Mesendoderm (in vitro differentiated cells): ENCODE data around the gene ERC2.

Experiments
- DNase-seq: peaks from one replicate; pipeline ENCODE4 v3.0.0; 2013
- H2AK5ac ChIP-seq: 2 replicates; pipeline ENCODE4 v1.6.1; 2013; ENCODE audit warnings: low read length, inconsistent platforms
- H2BK120ac ChIP-seq: 2 replicates; pipeline ENCODE4 v1.6.1; 2013; ENCODE audit warnings: low read depth, mild to moderate bottlenecking, low read length, moderate library complexity, mixed read lengths
- H2BK15ac ChIP-seq: replicated peaks from 2 replicates; pipeline ENCODE4 v1.6.1; 2013; ENCODE audit warnings: low read depth, mild to moderate bottlenecking, moderate library complexity
- H2BK5ac ChIP-seq: 2 replicates; pipeline ENCODE4 v1.6.1; 2013; ENCODE audit warnings: low read length, inconsistent platforms
- H3K18ac ChIP-seq: 2 replicates; pipeline ENCODE4 v1.6.1; 2013; ENCODE audit warnings: mild to moderate bottlenecking, low read length, mixed read lengths
- H3K23ac ChIP-seq: one replicate; pipeline ENCODE4 v1.6.1; 2013; ENCODE audit warnings: low read length
- H3K27ac ChIP-seq: 2 replicates; pipeline ENCODE4 v1.5.1; 2013; ENCODE audit warnings: low read depth, mild to moderate bottlenecking, inconsistent platforms, low read length, moderate library complexity
- H3K27me3 ChIP-seq: 2 replicates; pipeline ENCODE4 v1.6.1; 2013; ENCODE audit warnings: low read length, control low read depth, mild to moderate bottlenecking, inconsistent platforms; ENCODE audit not compliant: insufficient read depth, poor library complexity
- H3K36me3 ChIP-seq: 2 replicates; pipeline ENCODE4 v1.6.1; 2013; ENCODE audit warnings: low read length, inconsistent platforms; ENCODE audit not compliant: control insufficient read depth, insufficient read depth
- H3K4ac ChIP-seq: one replicate; pipeline ENCODE4 v1.6.1; 2013; ENCODE audit warnings: low read depth, mild to moderate bottlenecking, low read length, moderate library complexity
- H3K4me1 ChIP-seq: 2 replicates; pipeline ENCODE4 v1.6.1; 2013; ENCODE audit warnings: low read depth, low read length, inconsistent platforms; ENCODE audit not compliant: control insufficient read depth
- H3K4me2 ChIP-seq: 2 replicates; pipeline ENCODE4 v1.6.1; 2013; ENCODE audit warnings: low read length
- H3K4me3 ChIP-seq: 2 replicates; pipeline ENCODE4 v1.5.1; 2013; ENCODE audit warnings: mild to moderate bottlenecking, low read length
- H3K56ac ChIP-seq: one replicate; pipeline ENCODE4 v1.6.1; 2013; ENCODE audit warnings: low read length
- H3K79me1 ChIP-seq: 2 replicates; pipeline ENCODE4 v1.6.1; 2013; ENCODE audit warnings: low read length, inconsistent platforms
- H3K79me2 ChIP-seq: 2 replicates; pipeline ENCODE4 v1.6.1; 2013; ENCODE audit warnings: mild to moderate bottlenecking, low read length; ENCODE audit not compliant: control insufficient read depth, insufficient read depth
- H3K9ac ChIP-seq: 2 replicates; pipeline ENCODE4 v1.6.1; 2013; ENCODE audit warnings: low read length, inconsistent platforms
- H4K5ac ChIP-seq: one replicate; pipeline ENCODE4 v1.6.1; 2013; ENCODE audit warnings: low read length
- H4K8ac ChIP-seq: one replicate; pipeline ENCODE4 v1.6.1; 2013; ENCODE audit warnings: low read depth, mild to moderate bottlenecking, control low read depth, low read length, moderate library complexity
- WGBS: extraction: QIAGEN DNeasy Blood & Tissue Kit; methylation state at CpG from one replicate; pipeline ENCODE4 v1.1.7; 2013; ENCODE audit warnings: low lambda C conversion rate, missing lambda C conversion rate; ENCODE audit not compliant: insufficient coverage; ENCODE audit errors: extremely low coverage; 5-methylcytosine and 5-hydroxymethylcytosine counted together

ERC2 gene

DNA sequence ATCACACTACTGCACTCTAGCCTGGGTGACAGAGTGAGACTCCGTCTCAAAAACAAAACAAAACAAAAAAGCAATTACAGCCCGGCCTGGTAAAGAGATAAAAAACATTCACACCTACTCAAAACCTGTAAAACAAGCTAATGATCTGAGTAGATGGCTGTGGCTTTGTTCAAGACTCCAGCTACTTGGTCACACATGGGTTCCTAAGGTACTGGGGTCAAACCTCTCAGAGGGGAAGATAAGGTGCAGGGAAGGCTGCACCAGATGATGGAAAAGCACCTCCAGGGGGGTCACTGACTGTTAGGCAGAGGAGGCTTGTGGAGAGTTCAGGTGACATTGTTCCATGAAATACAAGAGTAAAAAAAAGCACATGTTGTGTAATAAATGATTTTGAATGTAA is 531.0 kb downstream of the ERC2 start:
- Histone ChIP-seq H2BK15ac (no peak overlapping the region), H4K5ac (no peak overlapping the region), H3K18ac (no peak overlapping the region), H3K4ac (no peak overlapping the region), H4K8ac (no peak overlapping the region), H2BK5ac (no peak overlapping the region), H3K9ac (no peak overlapping the region), H3K79me1 (no peaks in the 10 kb centered on the region), H3K56ac (no peak overlapping the region), H3K36me3 (no peaks in the 10 kb centered on the region), H3K79me2 (no peaks in the 10 kb centered on the region), H3K23ac (no peak overlapping the region), H2AK5ac (no peak overlapping the region), H2BK120ac (no peak overlapping the region), H3K27ac (no peak overlapping the region), H3K4me2 (no peak overlapping the region), H3K27me3 (no peaks in the 10 kb centered on the region), H3K4me1 (no peaks in the 10 kb centered on the region), H3K4me3 (no peak overlapping the region)
- no CpG with 5 or more reads among the region's 2 CpGs for WGBS
- peak; percentile 84 for DNase-seq

GRCh38 chr3:55936549-55937052 is 531.7 kb downstream of the ERC2 start:
- no peak overlapping the region for H3K4me2 ChIP-seq
- H3K23ac ChIP-seq = no peak overlapping the region
- H2BK15ac ChIP-seq = no peak overlapping the region
- H4K8ac ChIP-seq = no peak overlapping the region
- H3K27ac ChIP-seq = no peak overlapping the region
- H3K4me3 ChIP-seq = no peak overlapping the region
- H2AK5ac ChIP-seq = no peak overlapping the region
- H3K79me1 ChIP-seq = no peaks in the 10 kb centered on the region
- no peaks in the 10 kb centered on the region for H3K36me3 ChIP-seq
- no peaks in the 10 kb centered on the region for H3K4me1 ChIP-seq
- no peak overlapping the region for H2BK5ac ChIP-seq
- H2BK120ac ChIP-seq = no peak overlapping the region
- H3K4ac ChIP-seq = no peak overlapping the region
- no CpG with 5 or more reads among the region's 6 CpGs for WGBS
- no peak overlapping the region for H4K5ac ChIP-seq
- H3K56ac ChIP-seq = no peak overlapping the region
- H3K18ac ChIP-seq = no peak overlapping the region
- H3K9ac ChIP-seq = no peak overlapping the region
- no peaks in the 10 kb centered on the region for H3K79me2 ChIP-seq
- DNase-seq = peak; percentile 27
- H3K27me3 ChIP-seq = no peaks in the 10 kb centered on the region

- Histone ChIP-seq H2BK15ac (no peak overlapping the region), H2AK5ac (no peak overlapping the region), H3K9ac (no peak overlapping the region), H3K27ac (no peak overlapping the region), H3K4me2 (no peak overlapping the region), H3K79me2 (no peaks in the 10 kb centered on the region), H3K4ac (no peak overlapping the region), H2BK5ac (no peak overlapping the region), H3K4me1 (no peaks in the 10 kb centered on the region), H3K56ac (no peak overlapping the region), H4K8ac (no peak overlapping the region), H3K36me3 (no peaks in the 10 kb centered on the region), H2BK120ac (no peak overlapping the region), H3K4me3 (no peak overlapping the region), H3K27me3 (no peaks in the 10 kb centered on the region), H3K23ac (no peak overlapping the region), H3K18ac (no peak overlapping the region), H4K5ac (no peak overlapping the region), H3K79me1 (no peaks in the 10 kb centered on the region)
- DNase-seq = no peak
- no CpG with 5 or more reads among the region's 4 CpGs for WGBS
These were observed 533.0 kb downstream of the ERC2 start for GRCh38 chr3:55935241-55935640.

DNA sequence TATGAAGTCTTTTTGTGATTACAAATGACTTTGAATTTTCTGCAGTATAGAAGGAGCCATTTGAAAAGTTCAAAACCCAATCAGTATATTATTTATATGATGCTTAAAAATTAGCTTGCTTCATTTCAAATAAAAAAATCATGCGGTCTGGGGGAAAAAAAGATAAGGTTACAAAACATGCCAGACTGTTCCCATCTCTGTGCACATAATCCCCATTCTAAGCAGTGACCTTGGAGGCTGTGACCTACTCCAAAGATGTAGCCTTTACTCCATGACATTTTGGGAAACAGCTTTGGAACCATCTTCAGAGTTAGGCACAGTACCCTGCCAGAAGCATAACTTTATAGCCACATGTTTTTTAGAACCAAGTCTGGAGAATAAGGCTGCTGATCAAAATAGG is 533.5 kb downstream of the ERC2 start:
- no peak overlapping the region for H3K4me3 ChIP-seq
- H2BK5ac ChIP-seq = no peak overlapping the region
- H3K79me1 ChIP-seq = no peaks in the 10 kb centered on the region
- H3K27ac ChIP-seq = no peak overlapping the region
- H3K4me1 ChIP-seq = no peaks in the 10 kb centered on the region
- no peak overlapping the region for H2BK120ac ChIP-seq
- no peak overlapping the region for H3K56ac ChIP-seq
- H3K9ac ChIP-seq = no peak overlapping the region
- no peak overlapping the region for H3K23ac ChIP-seq
- H3K4me2 ChIP-seq = no peak overlapping the region
- H3K4ac ChIP-seq = no peak overlapping the region
- no peak overlapping the region for H3K18ac ChIP-seq
- no peaks in the 10 kb centered on the region for H3K36me3 ChIP-seq
- no peak for DNase-seq
- WGBS = no CpG with 5 or more reads among the region's 1 CpG
- no peak overlapping the region for H4K5ac ChIP-seq
- H2AK5ac ChIP-seq = no peak overlapping the region
- no peaks in the 10 kb centered on the region for H3K79me2 ChIP-seq
- H2BK15ac ChIP-seq = no peak overlapping the region
- no peak overlapping the region for H4K8ac ChIP-seq
- no peaks in the 10 kb centered on the region for H3K27me3 ChIP-seq

DNA sequence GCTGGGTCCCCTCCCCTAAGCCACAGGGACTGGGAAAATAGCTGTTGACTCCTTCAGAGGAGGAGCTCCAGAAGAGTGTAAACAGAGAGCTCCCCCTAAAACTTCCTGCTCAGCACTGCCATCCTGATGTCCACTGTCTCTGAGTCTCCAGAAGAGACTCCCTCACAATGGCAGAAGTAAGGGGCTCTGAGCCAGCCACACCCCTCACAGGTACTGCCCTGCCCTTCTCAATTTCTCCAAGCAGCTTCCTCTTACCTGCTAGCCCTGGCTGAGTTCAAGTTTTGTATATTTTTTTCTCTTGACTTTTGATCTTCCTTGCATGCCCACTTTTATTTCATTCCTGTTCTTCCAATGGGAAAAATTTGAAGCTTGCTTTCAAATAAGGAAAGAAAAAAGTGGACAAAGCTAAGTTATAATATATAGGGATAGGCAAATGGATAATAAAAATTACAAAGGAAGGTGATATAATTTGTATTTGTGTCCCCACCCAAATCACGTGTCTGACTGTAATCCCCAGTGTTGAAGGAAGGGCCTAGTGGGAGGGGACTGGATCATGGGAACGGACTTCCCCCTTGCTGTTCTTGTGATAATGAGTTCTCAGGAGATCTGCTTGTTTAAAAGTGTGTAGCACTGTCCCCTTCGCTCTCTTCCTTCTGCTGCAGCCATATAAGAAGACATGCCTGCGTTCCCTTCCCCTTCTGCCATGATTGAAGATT is 539.0 kb downstream of the ERC2 start:
- Histone ChIP-seq H4K5ac (no peak overlapping the region), H3K27me3 (no peaks in the 10 kb centered on the region), H3K4me1 (no peaks in the 10 kb centered on the region), H2BK15ac (no peak overlapping the region), H3K27ac (no peak overlapping the region), H3K56ac (no peak overlapping the region), H3K23ac (no peak overlapping the region), H3K36me3 (no peaks in the 10 kb centered on the region), H3K9ac (no peak overlapping the region), H2BK120ac (no peak overlapping the region), H3K18ac (no peak overlapping the region), H3K79me2 (no peaks in the 10 kb centered on the region), H3K4me3 (no peak overlapping the region), H2BK5ac (no peak overlapping the region), H4K8ac (no peak overlapping the region), H2AK5ac (no peak overlapping the region), H3K4me2 (no peak overlapping the region), H3K79me1 (no peaks in the 10 kb centered on the region), H3K4ac (no peak overlapping the region)
- WGBS = no CpG with 5 or more reads among the region's 4 CpGs
- DNase-seq = no peak

- Histone ChIP-seq H3K27me3 (no peaks in the 10 kb centered on the region), H4K8ac (no peak overlapping the region), H3K4me3 (no peak overlapping the region), H4K5ac (no peak overlapping the region), H3K4me2 (no peak overlapping the region), H3K79me2 (no peaks in the 10 kb centered on the region), H3K36me3 (no peaks in the 10 kb centered on the region), H3K79me1 (no peaks in the 10 kb centered on the region), H2BK120ac (no peak overlapping the region), H2BK15ac (no peak overlapping the region), H3K27ac (no peak overlapping the region), H2BK5ac (no peak overlapping the region), H3K23ac (no peak overlapping the region), H3K4ac (no peak overlapping the region), H3K4me1 (no peaks in the 10 kb centered on the region), H3K9ac (no peak overlapping the region), H3K56ac (no peak overlapping the region), H2AK5ac (no peak overlapping the region), H3K18ac (no peak overlapping the region)
- DNase-seq = no peak
- WGBS = no CpG with 5 or more reads among the region's 1 CpG
These were observed 544.6 kb downstream of the ERC2 start for GRCh38 chr3:55923626-55924025.
